Nephron (organoid): ENCODE measurements around the gene WDFY3.

Experiments used
- H3K27ac Mint-ChIP-seq, 3 experiments: 2 replicates each; pipeline ENCODE4 v1.8.0; 2020; ENCODE audit warnings: mixed read lengths in 3 of 3, mild to moderate bottlenecking in 2 of 3, moderate library complexity in 1 of 3
- H3K27me3 Mint-ChIP-seq: 2 replicates; pipeline ENCODE4 v1.8.0; 2021; ENCODE audit warnings: low read depth, mild to moderate bottlenecking, moderate library complexity, mixed read lengths
- H3K36me3 Mint-ChIP-seq: 2 replicates; pipeline ENCODE4 v1.8.0; 2020; ENCODE audit warnings: low read depth, mixed read lengths
- H3K4me1 Mint-ChIP-seq: 2 replicates; pipeline ENCODE4 v1.8.0; 2020; ENCODE audit warnings: mixed read lengths
- H3K4me3 Mint-ChIP-seq, 3 experiments: 2 replicates each; pipeline ENCODE4 v1.8.0; 2020; ENCODE audit warnings: mild to moderate bottlenecking in 3 of 3, mixed read lengths in 3 of 3, moderate library complexity in 2 of 3
- H3K9me3 Mint-ChIP-seq: 2 replicates; pipeline ENCODE4 v1.8.0; 2020; ENCODE audit warnings: mixed read lengths
- TF ChIP-seq, protein P1 (sequence below), 3 experiments: fragments of 200-600 bp; sonication (generic); IDR thresholded peaks; one replicate each; pipeline ENCODE4 v1.5.0; 2021; ENCODE audit warnings: antibody characterized with exemption in 3 of 3; ENCODE audit not compliant: unreplicated experiment in 3 of 3

WDFY3 gene, protein sequence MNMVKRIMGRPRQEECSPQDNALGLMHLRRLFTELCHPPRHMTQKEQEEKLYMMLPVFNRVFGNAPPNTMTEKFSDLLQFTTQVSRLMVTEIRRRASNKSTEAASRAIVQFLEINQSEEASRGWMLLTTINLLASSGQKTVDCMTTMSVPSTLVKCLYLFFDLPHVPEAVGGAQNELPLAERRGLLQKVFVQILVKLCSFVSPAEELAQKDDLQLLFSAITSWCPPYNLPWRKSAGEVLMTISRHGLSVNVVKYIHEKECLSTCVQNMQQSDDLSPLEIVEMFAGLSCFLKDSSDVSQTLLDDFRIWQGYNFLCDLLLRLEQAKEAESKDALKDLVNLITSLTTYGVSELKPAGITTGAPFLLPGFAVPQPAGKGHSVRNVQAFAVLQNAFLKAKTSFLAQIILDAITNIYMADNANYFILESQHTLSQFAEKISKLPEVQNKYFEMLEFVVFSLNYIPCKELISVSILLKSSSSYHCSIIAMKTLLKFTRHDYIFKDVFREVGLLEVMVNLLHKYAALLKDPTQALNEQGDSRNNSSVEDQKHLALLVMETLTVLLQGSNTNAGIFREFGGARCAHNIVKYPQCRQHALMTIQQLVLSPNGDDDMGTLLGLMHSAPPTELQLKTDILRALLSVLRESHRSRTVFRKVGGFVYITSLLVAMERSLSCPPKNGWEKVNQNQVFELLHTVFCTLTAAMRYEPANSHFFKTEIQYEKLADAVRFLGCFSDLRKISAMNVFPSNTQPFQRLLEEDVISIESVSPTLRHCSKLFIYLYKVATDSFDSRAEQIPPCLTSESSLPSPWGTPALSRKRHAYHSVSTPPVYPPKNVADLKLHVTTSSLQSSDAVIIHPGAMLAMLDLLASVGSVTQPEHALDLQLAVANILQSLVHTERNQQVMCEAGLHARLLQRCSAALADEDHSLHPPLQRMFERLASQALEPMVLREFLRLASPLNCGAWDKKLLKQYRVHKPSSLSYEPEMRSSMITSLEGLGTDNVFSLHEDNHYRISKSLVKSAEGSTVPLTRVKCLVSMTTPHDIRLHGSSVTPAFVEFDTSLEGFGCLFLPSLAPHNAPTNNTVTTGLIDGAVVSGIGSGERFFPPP (N-terminal part only)

DNA sequence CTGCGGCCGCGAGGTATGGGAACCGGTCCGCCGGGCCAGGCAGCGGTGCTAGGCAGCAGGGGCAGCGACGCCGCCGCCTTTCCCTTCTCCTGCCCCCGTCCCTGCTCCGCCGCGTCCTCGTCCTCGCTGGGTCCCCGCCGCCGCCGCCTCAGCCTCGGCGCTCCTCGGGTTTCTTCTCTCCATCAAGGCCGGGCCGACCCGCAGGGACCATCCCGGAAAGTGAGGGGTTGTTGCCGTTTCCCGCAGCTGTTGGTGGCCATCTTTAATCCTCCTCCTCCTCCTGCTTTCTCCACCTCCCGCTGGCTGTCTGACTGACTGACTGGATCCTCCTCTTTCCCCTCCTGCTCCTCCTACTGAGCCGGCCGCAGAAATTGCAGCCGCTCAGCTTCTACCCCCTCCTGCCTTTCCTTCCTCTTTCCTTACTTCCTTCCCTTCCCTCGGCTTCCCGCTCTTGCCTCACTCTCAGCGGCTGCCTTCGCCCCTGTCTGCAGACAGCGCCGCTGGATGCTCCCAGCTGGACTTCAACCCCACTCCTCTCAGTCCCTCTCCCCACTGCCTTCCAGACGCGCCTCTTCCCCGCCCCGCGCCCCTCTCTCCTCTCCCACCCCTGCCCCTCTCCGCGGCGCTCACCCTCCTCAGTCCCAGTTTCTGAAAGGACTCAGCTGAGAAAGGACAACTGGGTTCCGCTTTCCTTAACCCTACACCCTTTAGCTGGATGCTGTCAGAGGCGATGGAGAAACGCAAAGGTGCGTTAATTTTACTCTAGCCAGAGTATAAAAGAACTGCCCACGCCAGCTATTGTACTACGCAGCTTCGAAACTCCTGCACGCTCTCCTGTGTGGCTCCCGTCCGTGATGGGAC is at the start of gene WDFY3:
TSS of gene WDFY3 (minus strand) at position 309 of the 861 bp plus-strand sequence. CDS start 106,099 bp downstream, outside the sequence.
- Mint-ChIP-seq H3K27me3 (no peaks in the 10 kb centered on the region), H3K27ac (peak within 1 kb of the TSS; percentile 99 to 100 (median 99)), H3K9me3 (no peaks in the 10 kb centered on the region)

DNA sequence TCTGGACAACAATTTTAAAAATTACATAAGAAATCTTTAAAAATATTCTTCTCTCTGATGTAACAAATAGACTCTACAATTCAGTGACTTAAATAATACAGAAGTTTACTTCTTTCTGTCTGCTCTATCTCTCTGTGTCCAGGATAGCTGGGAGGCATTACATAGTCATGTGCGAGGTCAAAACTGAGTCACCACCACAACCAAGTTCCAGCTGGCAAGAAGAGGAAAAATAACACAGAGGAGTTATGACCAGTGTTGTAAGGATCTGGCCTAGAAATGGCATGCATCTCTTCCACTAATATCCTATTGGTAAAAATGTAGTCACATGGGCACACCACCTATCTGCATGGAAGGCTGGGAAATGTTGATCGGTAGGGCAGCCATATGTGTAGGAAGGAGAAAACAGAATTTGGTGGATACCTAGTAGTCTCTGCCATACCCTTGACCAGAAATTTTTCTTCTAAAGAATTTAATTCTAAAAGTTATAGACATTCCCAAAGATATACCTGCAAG is 39.4 kb upstream of the WDFY3 start:
- TF ChIP-seq, protein P1, sequence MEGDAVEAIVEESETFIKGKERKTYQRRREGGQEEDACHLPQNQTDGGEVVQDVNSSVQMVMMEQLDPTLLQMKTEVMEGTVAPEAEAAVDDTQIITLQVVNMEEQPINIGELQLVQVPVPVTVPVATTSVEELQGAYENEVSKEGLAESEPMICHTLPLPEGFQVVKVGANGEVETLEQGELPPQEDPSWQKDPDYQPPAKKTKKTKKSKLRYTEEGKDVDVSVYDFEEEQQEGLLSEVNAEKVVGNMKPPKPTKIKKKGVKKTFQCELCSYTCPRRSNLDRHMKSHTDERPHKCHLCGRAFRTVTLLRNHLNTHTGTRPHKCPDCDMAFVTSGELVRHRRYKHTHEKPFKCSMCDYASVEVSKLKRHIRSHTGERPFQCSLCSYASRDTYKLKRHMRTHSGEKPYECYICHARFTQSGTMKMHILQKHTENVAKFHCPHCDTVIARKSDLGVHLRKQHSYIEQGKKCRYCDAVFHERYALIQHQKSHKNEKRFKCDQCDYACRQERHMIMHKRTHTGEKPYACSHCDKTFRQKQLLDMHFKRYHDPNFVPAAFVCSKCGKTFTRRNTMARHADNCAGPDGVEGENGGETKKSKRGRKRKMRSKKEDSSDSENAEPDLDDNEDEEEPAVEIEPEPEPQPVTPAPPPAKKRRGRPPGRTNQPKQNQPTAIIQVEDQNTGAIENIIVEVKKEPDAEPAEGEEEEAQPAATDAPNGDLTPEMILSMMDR (IDR thresholded peaks at IDR 0.05; ENCODE audit: unreplicated experiment in 3 of 3): no peak
- Mint-ChIP-seq H3K27me3 (no peaks in the 10 kb centered on the region), H3K36me3 (no peaks in the 10 kb centered on the region), H3K4me3 (no peak overlapping the region), H3K9me3 (no peaks in the 10 kb centered on the region), H3K4me1 (no peaks in the 10 kb centered on the region), H3K27ac (no peak overlapping the region)

More for the DNA sequence above, at the start of gene WDFY3:
- TF ChIP-seq, protein P1 (IDR thresholded peaks at IDR 0.05; ENCODE audit: unreplicated experiment in 3 of 3): no peak
- Mint-ChIP-seq H3K4me3 (peak within 1 kb of the TSS; percentile 96 to 99 (median 97)), H3K4me1 (peaks cover 23% of the 10 kb centered on the region), H3K36me3 (peaks cover 14% of the 10 kb centered on the region)

DNA sequence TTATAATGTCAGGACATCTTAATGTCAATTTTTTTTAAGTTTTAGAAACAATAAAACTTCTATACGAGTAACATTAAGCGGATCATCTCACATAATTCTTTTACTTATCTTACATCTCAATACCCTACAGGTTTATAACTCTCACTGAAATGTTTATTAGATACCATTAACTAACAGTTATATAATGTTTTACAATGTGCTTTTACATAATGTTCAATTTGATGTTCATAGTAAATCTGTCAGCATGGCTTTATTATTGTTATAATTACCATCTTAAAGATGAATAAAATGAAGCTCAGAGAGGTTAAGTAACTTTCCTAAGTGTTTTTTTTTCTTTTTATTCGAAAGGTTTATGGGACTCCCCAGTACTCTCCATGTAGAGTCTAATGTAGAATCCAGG is 33.9 kb upstream of the WDFY3 start:
- no peaks in the 10 kb centered on the region for H3K4me1 Mint-ChIP-seq
- H3K27me3 Mint-ChIP-seq: no peaks in the 10 kb centered on the region
- H3K4me3 Mint-ChIP-seq: no peak overlapping the region
- H3K27ac Mint-ChIP-seq: no peak overlapping the region
- no peaks in the 10 kb centered on the region for H3K9me3 Mint-ChIP-seq
- TF ChIP-seq, protein P1 (IDR thresholded peaks at IDR 0.05; ENCODE audit: unreplicated experiment in 3 of 3): no peak
- H3K36me3 Mint-ChIP-seq: no peaks in the 10 kb centered on the region

DNA sequence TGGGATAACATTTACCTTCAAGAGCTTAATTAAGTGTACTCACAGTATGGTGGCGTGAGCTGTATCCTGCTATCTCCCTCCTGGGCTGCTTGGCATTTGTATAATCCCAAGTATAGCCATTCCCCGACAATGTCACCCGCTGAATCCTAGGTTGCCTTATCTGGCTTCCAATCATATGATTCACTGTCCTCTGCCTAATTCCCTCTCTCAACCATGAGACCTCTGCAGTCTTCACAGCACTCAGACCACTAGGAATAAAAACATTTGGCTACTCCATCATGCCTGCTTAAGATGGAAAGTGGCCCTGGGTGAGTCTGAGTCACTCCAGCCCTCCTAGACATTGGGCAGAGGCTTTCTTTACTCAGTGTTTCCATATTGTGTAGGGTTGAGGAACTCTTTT is 28.9 kb upstream of the WDFY3 start:
- Mint-ChIP-seq H3K27ac (no peak overlapping the region), H3K9me3 (peaks cover 1% of the 10 kb centered on the region), H3K4me3 (no peak overlapping the region), H3K27me3 (no peaks in the 10 kb centered on the region), H3K4me1 (no peaks in the 10 kb centered on the region), H3K36me3 (peaks cover 2% of the 10 kb centered on the region)
- TF ChIP-seq, protein P1 (IDR thresholded peaks at IDR 0.05; ENCODE audit: unreplicated experiment in 3 of 3): no peak

DNA sequence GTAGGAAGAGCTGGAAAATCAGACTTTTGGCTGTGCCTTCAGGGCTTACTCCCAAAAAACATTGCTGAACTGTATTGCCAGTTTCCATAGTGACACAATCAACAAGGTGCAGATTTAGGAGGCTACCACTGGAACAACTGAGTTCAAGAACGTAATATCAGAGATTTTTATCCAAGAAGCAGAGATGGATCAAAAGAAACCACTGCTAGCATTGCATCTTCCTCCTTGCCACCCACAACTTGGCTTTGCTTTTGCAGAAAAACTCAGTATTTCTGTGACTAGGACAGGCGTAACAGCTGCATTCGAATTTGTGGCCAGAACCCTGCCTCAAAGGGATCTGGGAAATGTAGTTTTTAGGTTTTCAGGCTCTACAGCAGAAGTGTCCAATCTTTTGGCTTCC is 27.8 kb upstream of the WDFY3 start:
- no peak overlapping the region for H3K4me3 Mint-ChIP-seq
- H3K27ac Mint-ChIP-seq: no peak overlapping the region

More for the DNA sequence above, 27.8 kb upstream of the WDFY3 start:
- no peaks in the 10 kb centered on the region for H3K27me3 Mint-ChIP-seq
- H3K9me3 Mint-ChIP-seq: peaks cover 5% of the 10 kb centered on the region
- H3K36me3 Mint-ChIP-seq: peaks cover 4% of the 10 kb centered on the region
- no peaks in the 10 kb centered on the region for H3K4me1 Mint-ChIP-seq
- TF ChIP-seq, protein P1 (IDR thresholded peaks at IDR 0.05; ENCODE audit: unreplicated experiment in 3 of 3): no peak
